CD4-positive, alpha-beta T cell (primary cell): Measurements from ENCODE around the gene LRIT3. TPM values are rescaled to one million over a fixed set of nuclear protein-coding genes. Genes with fewer than 3 reads are reported as not detected.
"Not testable (repeated sequence)": the region's sequence is repeated elsewhere in the genome, so short reads cannot be mapped to it uniquely, and the experiment has no call there.

Source experiments
- ATAC-seq: fragments of 200-7000 bp; cut with Tn5 transposase; one replicate; pipeline ENCODE4 v1.10.0; 2022; ENCODE audit warnings: mild to moderate bottlenecking; ENCODE audit not compliant: poor library complexity
- CTCF ChIA-PET: fragments of 350-600 bp; sonication (Branson Sonifier 250); formaldehyde crosslinking; loops from one replicate; lab custom pipeline; 2021; ENCODE audit warnings: antibody characterized with exemption, inconsistent platforms; lab: Charles Lee
- POLR2A ChIA-PET: fragments of 350-600 bp; sonication (Branson Sonifier 250); formaldehyde crosslinking; loops from one replicate; lab custom pipeline; 2021; ENCODE audit warnings: antibody characterized with exemption, inconsistent platforms; lab: Charles Lee
- DNase-seq, 14 experiments: peaks; one replicate each; pipeline ENCODE4 v3.0.0-alpha.2; 2013 to 2020; ENCODE audit warnings: mixed read lengths in 2 of 14
- H3K27ac ChIP-seq, 2 donors: one replicate each; pipeline versions ENCODE4 v1.5.1 to v1.7.0; 2013; ENCODE audit warnings: low read length in 2 of 2, low read depth in 1 of 2, mild to moderate bottlenecking in 1 of 2
- H3K27me3 ChIP-seq, 2 experiments: 1 replicate in 1 of 2; 2 replicates in 1 of 2; pipeline versions ENCODE4 v1.6.1 to v1.7.0; 2013; ENCODE audit warnings: low read length in 2 of 2, control low read depth in 1 of 2, mild to moderate bottlenecking in 1 of 2, moderate library complexity in 1 of 2; ENCODE audit not compliant: insufficient read depth in 2 of 2, control insufficient read depth in 1 of 2
- H3K36me3 ChIP-seq: one replicate; pipeline ENCODE4 v1.6.1; 2013; ENCODE audit warnings: low read length, control low read depth; ENCODE audit not compliant: insufficient read depth
- H3K4me1 ChIP-seq: one replicate; pipeline ENCODE4 v1.6.1; 2013; ENCODE audit warnings: low read length, control low read depth; ENCODE audit not compliant: insufficient read depth
- H3K4me3 ChIP-seq: one replicate; pipeline ENCODE4 v1.5.1; 2013; ENCODE audit warnings: mild to moderate bottlenecking, low read length, moderate library complexity
- H3K9me3 ChIP-seq, 2 experiments: 1 replicate in 1 of 2; 2 replicates in 1 of 2; pipeline versions ENCODE4 v1.6.1 to v1.7.0; 2013; ENCODE audit warnings: low read length in 2 of 2, mild to moderate bottlenecking in 2 of 2, control low read depth in 1 of 2, moderate library complexity in 1 of 2; ENCODE audit not compliant: control insufficient read depth in 1 of 2, insufficient read depth in 1 of 2
- H3K27ac Mint-ChIP-seq: one replicate; pipeline ENCODE4 v1.8.0; 2020; ENCODE audit warnings: mixed read lengths
- H3K27me3 Mint-ChIP-seq: one replicate; pipeline ENCODE4 v1.8.0; 2021; ENCODE audit warnings: mixed read lengths
- H3K36me3 Mint-ChIP-seq: one replicate; pipeline ENCODE4 v1.8.0; 2021; ENCODE audit warnings: low read depth, mixed read lengths
- H3K4me1 Mint-ChIP-seq: one replicate; pipeline ENCODE4 v1.8.0; 2021; ENCODE audit warnings: low read depth, mixed read lengths
- H3K4me3 Mint-ChIP-seq: one replicate; pipeline ENCODE4 v1.8.0; 2020; ENCODE audit warnings: mild to moderate bottlenecking, mixed read lengths
- H3K9me3 Mint-ChIP-seq: one replicate; pipeline ENCODE4 v1.8.0; 2020; ENCODE audit warnings: mixed read lengths
- CTCF ChIP-seq: fragments of 200-600 bp; IDR thresholded peaks from one replicate; pipeline ENCODE4 v1.8.0; 2022; ENCODE audit warnings: antibody characterized with exemption, mild to moderate bottlenecking
- intact Hi-C, 2 experiments: fragments of 100-400 bp; cut with DNase I in 1 of 2; cut with micrococcal nuclease in 1 of 2; formaldehyde crosslinking; loops; one replicate each; pipeline versions ENCODE4 v1.15.1 to v1.9.0; 2023 to 2025; cut with DNase I, micrococcal nuclease
- total RNA-seq, 174 experiments: library from RNA in 2 of 174; stranded (reverse) in 2 of 174; gene quantifications; one replicate each; pipeline ENCODE4 v1.2.3 and lab custom pipeline; 2021 to 2026

LRIT3 gene
- total RNA-seq, 2 experiments from 2014 or later, result 0.14 TPM; not detected in 1

- intact Hi-C loops, result no loop called here
- DNase-seq (no peak), ATAC-seq (no peak)
- Mint-ChIP-seq H3K27me3 (no peaks in the 10 kb centered on the region), H3K27ac (no peak overlapping the region), H3K4me3 (no peak overlapping the region), H3K9me3 (no peaks in the 10 kb centered on the region), H3K36me3 (no peaks in the 10 kb centered on the region), H3K4me1 (no peaks in the 10 kb centered on the region)
- Histone ChIP-seq H3K9me3 (no peaks in the 10 kb centered on the region), H3K27me3 (no peaks in the 10 kb centered on the region), H3K4me1 (no peaks in the 10 kb centered on the region), H3K27ac (no peak overlapping the region), H3K4me3 (no peak overlapping the region), H3K36me3 (no peaks in the 10 kb centered on the region)
- TF ChIP-seq CTCF, result no peak
- ChIA-PET POLR2A (no interaction called here), CTCF (no interaction called here)
These were observed 27.2 kb downstream of the LRIT3 start for GRCh38 chr4:109875106-109875505.

GRCh38 chr4:109875553-109875952 lies 27.6 kb downstream of the LRIT3 start:
- H3K9me3 ChIP-seq, H3K9me3 Mint-ChIP-seq, H3K4me3 Mint-ChIP-seq, H3K27me3 Mint-ChIP-seq, H3K36me3 ChIP-seq, H3K36me3 Mint-ChIP-seq, H3K27me3 ChIP-seq, ATAC-seq, H3K27ac ChIP-seq, POLR2A ChIA-PET, intact Hi-C loops, H3K27ac Mint-ChIP-seq, H3K4me1 Mint-ChIP-seq, DNase-seq, H3K4me1 ChIP-seq, CTCF ChIA-PET, H3K4me3 ChIP-seq: not testable (repeated sequence)

- Histone ChIP-seq H3K9me3 (no peaks in the 10 kb centered on the region), H3K4me1 (no peaks in the 10 kb centered on the region), H3K36me3 (no peaks in the 10 kb centered on the region), H3K27ac (no peak overlapping the region), H3K4me3 (no peak overlapping the region), H3K27me3 (no peaks in the 10 kb centered on the region)
- Mint-ChIP-seq H3K36me3 (no peaks in the 10 kb centered on the region), H3K4me3 (no peak overlapping the region), H3K27me3 (no peaks in the 10 kb centered on the region), H3K9me3 (no peaks in the 10 kb centered on the region), H3K27ac (no peak overlapping the region), H3K4me1 (no peaks in the 10 kb centered on the region)
- DNase-seq, result no peak
- intact Hi-C loops, result no loop called here
- CTCF ChIA-PET, result no interaction called here
- ATAC-seq, result no peak
- POLR2A ChIA-PET, result no interaction called here
- TF ChIP-seq CTCF, result no peak
These were observed 28.8 kb downstream of the LRIT3 start for GRCh38 chr4:109876634-109877265.

- no peak for DNase-seq
- no peaks in the 10 kb centered on the region for H3K9me3 Mint-ChIP-seq
- no peak for TF ChIP-seq CTCF
- Histone ChIP-seq H3K4me3 (no peak overlapping the region), H3K9me3 (no peaks in the 10 kb centered on the region), H3K27me3 (no peaks in the 10 kb centered on the region), H3K4me1 (no peaks in the 10 kb centered on the region), H3K27ac (no peak overlapping the region), H3K36me3 (no peaks in the 10 kb centered on the region)
- POLR2A ChIA-PET, result no interaction called here
- H3K36me3 Mint-ChIP-seq, result no peaks in the 10 kb centered on the region
- no peaks in the 10 kb centered on the region for H3K27me3 Mint-ChIP-seq
- no peak for ATAC-seq
- H3K27ac Mint-ChIP-seq, result no peak overlapping the region
- intact Hi-C loops, result no loop called here
- CTCF ChIA-PET, result no interaction called here
- H3K4me1 Mint-ChIP-seq, result no peaks in the 10 kb centered on the region
- no peak overlapping the region for H3K4me3 Mint-ChIP-seq
These were observed 29.5 kb downstream of the LRIT3 start for GRCh38 chr4:109877400-109877799.
